ENCODE measurements around the gene RPS6KA5. TPM values are rescaled to one million over a fixed set of nuclear protein-coding genes. Genes with fewer than 3 reads are reported as not detected.
"Not testable (repeated sequence)": the region's sequence is repeated elsewhere in the genome, so short reads cannot be mapped to it uniquely, and the experiment has no call there.

The RPS6KA5 gene
- total and polyA plus RNA-seq, 3 experiments from 2014 or later, result 17.7 to 21.3 (median 19.9) TPM

GRCh38 chr14:91027561-91027960 lies 32.9 kb downstream of the RPS6KA5 start:
- peaks cover 24% of the 10 kb centered on the region for H3K4me1 ChIP-seq (ENCODE audit: insufficient read depth, low read length)
- H3K27ac Mint-ChIP-seq, result peak overlapping the region in 1 of 8 donors; percentile 43
- CTCF ChIA-PET, result no interaction called here
- POLR2A ChIA-PET, result interaction anchor here (0.6 kb wide), 1 partner anchor 1094 kb away, joined by 6 read pairs; the partner anchor contains the start of gene CPSF2
- H3K27ac ChIP-seq (ENCODE audit: low read depth, low read length), result no peak overlapping the region
- H3K27me3 ChIP-seq (ENCODE audit: insufficient read depth, low read length, poor library complexity, severe bottlenecking), result no peaks in the 10 kb centered on the region
- no peaks in the 10 kb centered on the region for H3K9me3 ChIP-seq (ENCODE audit: low read length)
- H3K9me3 Mint-ChIP-seq, result no peaks in the 10 kb centered on the region
- H3K4me3 Mint-ChIP-seq, result no peak overlapping the region
- peaks cover 33 to 69% (median 64%) of the 10 kb centered on the region in 3 donors for H3K4me1 Mint-ChIP-seq
- H3K4me3 ChIP-seq (ENCODE audit: low read length), result no peak overlapping the region
- H3K27me3 Mint-ChIP-seq, result no peaks in the 10 kb centered on the region
- no peak for DNase-seq
- no peaks in the 10 kb centered on the region for H3K36me3 ChIP-seq (ENCODE audit: insufficient read depth, low read length)
- peaks cover 1 to 7% (median 3%) of the 10 kb centered on the region in 3 donors for H3K36me3 Mint-ChIP-seq

GRCh38 chr14:91022622-91023028 lies 37.8 kb downstream of the RPS6KA5 start:
- H3K27me3 Mint-ChIP-seq; H3K9me3 ChIP-seq (ENCODE audit: low read length); H3K27me3 ChIP-seq (ENCODE audit: insufficient read depth, low read length, poor library complexity, severe bottlenecking); H3K36me3 ChIP-seq (ENCODE audit: insufficient read depth, low read length); CTCF ChIA-PET; H3K9me3 Mint-ChIP-seq; H3K36me3 Mint-ChIP-seq: not testable (repeated sequence)
- Histone ChIP-seq H3K4me1 (ENCODE audit: insufficient read depth, low read length) (peaks cover 27% of the 10 kb centered on the region), H3K27ac (ENCODE audit: low read depth, low read length) (peak overlapping the region; percentile 33), H3K4me3 (ENCODE audit: low read length) (peak overlapping the region; percentile 58)
- Mint-ChIP-seq H3K4me1 (peaks cover 26 to 70% (median 69%) of the 10 kb centered on the region in 3 donors), H3K4me3 (peak overlapping the region; percentile 77 to 91 (median 86)), H3K27ac (peak overlapping the region; percentile 77 to 95 (median 91))
- POLR2A ChIA-PET, result interaction anchor here (0.6 kb wide), 1 partner anchor 92 kb away, joined by 5 read pairs; no protein-coding TSS in a partner anchor
- DNase-seq, result peak in 1 of 5 donors; percentile 34

DNA sequence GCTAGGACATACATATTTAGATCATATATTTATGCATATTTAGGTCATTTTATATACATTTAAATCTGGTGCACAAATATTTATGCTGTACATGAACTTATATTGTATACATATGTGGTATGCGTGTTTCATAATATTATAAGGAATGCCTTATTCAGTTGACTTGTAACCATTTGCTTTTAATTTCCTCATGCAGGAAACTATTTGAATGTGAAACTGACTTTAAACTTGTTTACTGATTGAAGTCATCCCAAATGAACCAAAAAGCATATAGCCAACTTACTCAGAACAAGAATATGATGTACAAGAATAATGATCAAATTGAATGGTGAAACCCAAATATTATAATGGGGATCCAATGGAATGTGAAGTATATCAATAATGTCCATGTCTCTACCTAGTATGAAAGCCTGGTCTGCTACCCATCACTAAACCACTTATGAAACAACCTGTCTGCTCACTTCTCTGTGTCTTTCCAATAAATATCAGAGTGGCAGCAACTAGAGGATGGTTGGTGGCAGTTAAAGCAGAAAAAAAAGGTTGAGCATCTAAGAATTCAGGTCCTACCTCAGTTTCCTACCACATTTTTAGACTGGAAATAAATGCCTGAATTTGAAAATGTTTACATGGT lies 38.3 kb downstream of the RPS6KA5 start:
- H3K4me3 ChIP-seq (ENCODE audit: low read length), result peak overlapping the region; percentile 58
- peak overlapping the region; percentile 77 to 95 (median 91) for H3K27ac Mint-ChIP-seq
- no peaks in the 10 kb centered on the region for H3K9me3 Mint-ChIP-seq
- CTCF ChIA-PET, result interaction anchor here (1.1 kb wide), 1 partner anchor 9 kb away, joined by 3 read pairs; no protein-coding TSS in a partner anchor
- peaks cover 0 to 9% (median 4%) of the 10 kb centered on the region in 3 donors for H3K36me3 Mint-ChIP-seq
- peaks cover 26 to 68% (median 64%) of the 10 kb centered on the region in 3 donors for H3K4me1 Mint-ChIP-seq
- H3K27ac ChIP-seq (ENCODE audit: low read depth, low read length), result peak overlapping the region; percentile 33
- no peaks in the 10 kb centered on the region for H3K27me3 ChIP-seq (ENCODE audit: insufficient read depth, low read length, poor library complexity, severe bottlenecking)
- DNase-seq, result peak in 1 of 5 donors; percentile 41
- H3K27me3 Mint-ChIP-seq, result no peaks in the 10 kb centered on the region
- no peaks in the 10 kb centered on the region for H3K36me3 ChIP-seq (ENCODE audit: insufficient read depth, low read length)
- peaks cover 27% of the 10 kb centered on the region for H3K4me1 ChIP-seq (ENCODE audit: insufficient read depth, low read length)
- no peaks in the 10 kb centered on the region for H3K9me3 ChIP-seq (ENCODE audit: low read length)
- POLR2A ChIA-PET, result no interaction called here
- peak overlapping the region; percentile 77 to 91 (median 86) for H3K4me3 Mint-ChIP-seq

- H3K27ac Mint-ChIP-seq, result peak overlapping the region; percentile 0 to 96 (median 32)
- peaks cover 26 to 71% (median 60%) of the 10 kb centered on the region in 3 donors for H3K4me1 Mint-ChIP-seq
- POLR2A ChIA-PET, result no interaction called here
Observed at GRCh38 chr14:91021115-91021514, 39.3 kb downstream of the RPS6KA5 start.

GRCh38 chr14:91019673-91020072 lies 40.8 kb downstream of the RPS6KA5 start:
- Histone ChIP-seq H3K27me3 (ENCODE audit: insufficient read depth, low read length, poor library complexity, severe bottlenecking) (no peaks in the 10 kb centered on the region), H3K9me3 (ENCODE audit: low read length) (no peaks in the 10 kb centered on the region), H3K4me3 (ENCODE audit: low read length) (no peak overlapping the region), H3K36me3 (ENCODE audit: insufficient read depth, low read length) (no peaks in the 10 kb centered on the region), H3K27ac (ENCODE audit: low read depth, low read length) (no peak overlapping the region), H3K4me1 (ENCODE audit: insufficient read depth, low read length) (peaks cover 38% of the 10 kb centered on the region)
- CTCF ChIA-PET, result no interaction called here
- DNase-seq, result no peak
- peaks cover 25 to 68% (median 56%) of the 10 kb centered on the region in 3 donors for H3K4me1 Mint-ChIP-seq
- H3K4me3 Mint-ChIP-seq, result no peak overlapping the region
- POLR2A ChIA-PET, result no interaction called here
- no peak overlapping the region for H3K27ac Mint-ChIP-seq
- H3K36me3 Mint-ChIP-seq, result peaks cover 0 to 3% (median 3%) of the 10 kb centered on the region in 3 donors
- no peaks in the 10 kb centered on the region for H3K27me3 Mint-ChIP-seq
- H3K9me3 Mint-ChIP-seq, result no peaks in the 10 kb centered on the region

More at GRCh38 chr14:91021115-91021514, 39.3 kb downstream of the RPS6KA5 start:
- no peaks in the 10 kb centered on the region for H3K9me3 Mint-ChIP-seq
- H3K4me3 ChIP-seq (ENCODE audit: low read length), result no peak overlapping the region
- no peaks in the 10 kb centered on the region for H3K27me3 Mint-ChIP-seq
- no peak overlapping the region for H3K27ac ChIP-seq (ENCODE audit: low read depth, low read length)
- H3K4me1 ChIP-seq (ENCODE audit: insufficient read depth, low read length), result peaks cover 27% of the 10 kb centered on the region
- no peaks in the 10 kb centered on the region for H3K9me3 ChIP-seq (ENCODE audit: low read length)
- DNase-seq, result no peak
- no peaks in the 10 kb centered on the region for H3K27me3 ChIP-seq (ENCODE audit: insufficient read depth, low read length, poor library complexity, severe bottlenecking)
- no peaks in the 10 kb centered on the region for H3K36me3 ChIP-seq (ENCODE audit: insufficient read depth, low read length)
- CTCF ChIA-PET, result interaction anchor here (1.1 kb wide), 1 partner anchor 8 kb away, joined by 3 read pairs; no protein-coding TSS in a partner anchor
- H3K36me3 Mint-ChIP-seq, result peaks cover 0 to 9% (median 4%) of the 10 kb centered on the region in 3 donors
- H3K4me3 Mint-ChIP-seq, result peak overlapping the region in 4 of 7 donors; percentile 35 to 57 (median 46)

DNA sequence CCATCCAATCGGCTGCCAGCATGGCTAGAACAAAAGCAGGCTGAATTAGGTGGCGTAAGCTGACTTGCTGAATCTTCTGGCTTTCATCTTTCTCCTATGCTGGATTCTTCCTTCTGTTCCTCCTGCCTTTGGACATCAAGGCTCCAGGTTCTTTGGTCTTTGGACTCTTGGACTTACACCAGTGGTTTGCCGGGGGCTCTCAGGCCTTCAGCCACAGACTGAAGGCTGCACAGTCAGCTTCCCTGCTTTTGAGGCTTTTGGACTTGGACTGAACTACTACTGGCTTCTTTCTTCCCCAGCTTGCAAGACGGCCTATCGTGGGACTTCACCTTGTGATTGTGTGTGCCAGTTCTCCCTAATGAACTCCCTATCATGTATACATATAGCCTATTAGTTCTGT lies 42.0 kb downstream of the RPS6KA5 start:
- peak overlapping the region in 2 of 8 donors; percentile 2 to 21 for H3K27ac Mint-ChIP-seq
- POLR2A ChIA-PET, result no interaction called here

DNA sequence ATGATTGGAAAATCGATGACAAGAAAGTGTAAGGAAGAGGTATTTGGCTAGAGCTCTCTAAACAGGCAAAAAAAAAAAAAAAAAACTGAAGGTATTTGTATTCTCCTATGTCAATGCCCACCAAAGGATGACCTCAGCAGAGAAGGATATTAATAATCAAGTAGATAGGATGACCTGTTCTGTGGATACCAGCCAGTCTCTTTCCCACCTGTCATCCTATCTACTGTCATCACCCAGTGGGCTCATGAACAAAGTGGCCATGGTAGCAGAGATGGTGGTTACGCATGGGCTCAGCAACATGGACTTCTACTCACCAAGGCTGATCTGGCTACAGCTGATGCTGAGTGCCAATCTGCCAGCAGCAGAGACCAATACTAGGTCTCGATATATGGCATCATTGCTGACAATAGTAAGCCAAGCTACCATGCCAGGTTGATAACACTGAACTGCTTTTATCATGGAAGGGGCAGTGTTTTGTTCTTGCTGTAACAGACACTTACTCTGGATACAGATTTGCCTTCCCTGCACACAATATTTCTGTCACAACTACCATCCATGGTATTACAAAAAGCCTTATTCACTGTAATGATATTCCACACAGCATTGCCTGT lies 43.5 kb downstream of the RPS6KA5 start:
- Histone ChIP-seq H3K4me1 (ENCODE audit: insufficient read depth, low read length) (peaks cover 26% of the 10 kb centered on the region), H3K27me3 (ENCODE audit: insufficient read depth, low read length, poor library complexity, severe bottlenecking) (no peaks in the 10 kb centered on the region), H3K36me3 (ENCODE audit: insufficient read depth, low read length) (no peaks in the 10 kb centered on the region), H3K4me3 (ENCODE audit: low read length) (no peak overlapping the region), H3K9me3 (ENCODE audit: low read length) (no peaks in the 10 kb centered on the region), H3K27ac (ENCODE audit: low read depth, low read length) (no peak overlapping the region)
- H3K27me3 Mint-ChIP-seq, result no peaks in the 10 kb centered on the region
- H3K4me3 Mint-ChIP-seq, result no peak overlapping the region
- peaks cover 11 to 44% (median 31%) of the 10 kb centered on the region in 3 donors for H3K4me1 Mint-ChIP-seq
- ChIA-PET POLR2A (no interaction called here), CTCF (no interaction called here)
- H3K36me3 Mint-ChIP-seq, result peaks cover 0 to 3% (median 3%) of the 10 kb centered on the region in 3 donors
- DNase-seq, result no peak
- no peaks in the 10 kb centered on the region for H3K9me3 Mint-ChIP-seq
- peak overlapping the region in 1 of 8 donors; percentile 33 for H3K27ac Mint-ChIP-seq

More for the DNA sequence above, 42.0 kb downstream of the RPS6KA5 start:
- H3K36me3 ChIP-seq (ENCODE audit: insufficient read depth, low read length), result no peaks in the 10 kb centered on the region
- no peaks in the 10 kb centered on the region for H3K27me3 ChIP-seq (ENCODE audit: insufficient read depth, low read length, poor library complexity, severe bottlenecking)
- H3K27ac ChIP-seq (ENCODE audit: low read depth, low read length), result no peak overlapping the region
- peaks cover 33% of the 10 kb centered on the region for H3K4me1 ChIP-seq (ENCODE audit: insufficient read depth, low read length)
- no peaks in the 10 kb centered on the region for H3K9me3 ChIP-seq (ENCODE audit: low read length)
- no peak overlapping the region for H3K4me3 ChIP-seq (ENCODE audit: low read length)
- CTCF ChIA-PET, result interaction anchor here (1.0 kb wide), 1 partner anchor 154 kb away, joined by 3 read pairs; no protein-coding TSS in a partner anchor
- no peaks in the 10 kb centered on the region for H3K9me3 Mint-ChIP-seq
- no peak for DNase-seq
- peaks cover 0 to 3% (median 3%) of the 10 kb centered on the region in 3 donors for H3K36me3 Mint-ChIP-seq
- H3K4me1 Mint-ChIP-seq, result peaks cover 18 to 56% (median 45%) of the 10 kb centered on the region in 3 donors
- H3K4me3 Mint-ChIP-seq, result no peak overlapping the region
- no peaks in the 10 kb centered on the region for H3K27me3 Mint-ChIP-seq

DNA sequence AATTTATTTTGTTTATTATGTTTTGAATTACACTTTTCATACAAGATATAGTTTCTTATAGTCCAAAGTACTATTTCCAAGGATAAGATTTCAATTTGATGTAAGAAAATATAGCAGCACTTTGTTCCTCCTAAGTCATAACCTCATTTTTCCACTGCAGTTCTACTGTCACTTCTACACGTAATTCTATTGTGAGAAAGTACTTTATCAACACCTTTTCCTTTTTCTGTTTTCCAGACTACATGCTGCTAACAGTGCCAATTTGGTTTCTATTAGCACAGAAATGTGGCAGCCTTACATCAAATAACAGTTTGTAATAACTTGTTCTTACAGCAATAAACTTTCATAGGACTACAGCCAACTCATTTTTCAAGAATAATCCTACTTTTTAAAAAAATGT lies 45.0 kb downstream of the RPS6KA5 start:
- POLR2A ChIA-PET, result no interaction called here
- H3K27me3 ChIP-seq (ENCODE audit: insufficient read depth, low read length, poor library complexity, severe bottlenecking), result no peaks in the 10 kb centered on the region
- H3K4me3 ChIP-seq (ENCODE audit: low read length), result no peak overlapping the region
- peak overlapping the region in 4 of 8 donors; percentile 12 to 40 (median 24) for H3K27ac Mint-ChIP-seq
- no peak overlapping the region for H3K4me3 Mint-ChIP-seq
- H3K9me3 Mint-ChIP-seq, result no peaks in the 10 kb centered on the region
- no peaks in the 10 kb centered on the region for H3K9me3 ChIP-seq (ENCODE audit: low read length)
- H3K27me3 Mint-ChIP-seq, result no peaks in the 10 kb centered on the region
- H3K4me1 ChIP-seq (ENCODE audit: insufficient read depth, low read length), result peaks cover 26% of the 10 kb centered on the region
- peaks cover 0 to 3% (median 3%) of the 10 kb centered on the region in 3 donors for H3K36me3 Mint-ChIP-seq
- no peaks in the 10 kb centered on the region for H3K36me3 ChIP-seq (ENCODE audit: insufficient read depth, low read length)
- CTCF ChIA-PET, result no interaction called here
- DNase-seq, result no peak
- no peak overlapping the region for H3K27ac ChIP-seq (ENCODE audit: low read depth, low read length)
- H3K4me1 Mint-ChIP-seq, result peaks cover 11 to 45% (median 26%) of the 10 kb centered on the region in 3 donors
